GM18526 (cell line): Measurements from ENCODE around the gene PALMD.

Experiments
- POLR2A ChIP-seq: IDR thresholded peaks from 3 replicates; pipeline ENCODE4 v1.6.1; 2011; ENCODE audit not compliant: insufficient read length; ENCODE audit errors: extremely low read depth

The PALMD gene

DNA sequence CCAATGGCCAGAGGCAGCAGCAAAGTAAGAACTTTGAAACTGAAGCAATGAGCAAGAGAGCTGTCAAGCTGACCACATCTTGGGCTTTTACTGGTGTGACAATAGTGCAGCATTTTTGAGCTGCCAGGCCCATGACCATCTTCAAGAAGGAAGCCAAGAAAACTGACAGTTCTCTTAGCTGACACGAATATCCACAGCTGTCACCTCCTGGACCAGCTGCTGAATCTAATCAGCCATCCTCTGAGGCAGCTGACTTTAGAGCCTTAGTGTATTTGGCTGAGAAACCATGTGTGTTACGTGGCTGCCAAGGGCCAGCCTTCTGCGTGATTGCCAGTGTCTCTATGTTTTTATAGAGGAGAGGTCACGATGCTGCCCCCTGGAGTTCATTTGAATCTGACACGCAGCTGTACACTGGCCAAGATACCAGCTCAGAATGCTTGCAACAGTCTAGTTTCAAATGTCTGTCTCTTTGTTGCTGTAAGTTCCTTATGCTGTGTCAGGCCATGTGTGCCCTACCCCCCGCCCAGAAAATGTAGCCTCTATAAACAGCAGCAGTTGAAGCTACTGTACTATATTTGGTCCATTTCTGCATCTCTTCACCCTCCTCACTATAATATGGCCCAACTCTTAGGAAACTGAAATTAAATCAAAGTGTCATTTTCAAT, 39.7 kb downstream of the PALMD start:
- no peak for TF ChIP-seq POLR2A

DNA sequence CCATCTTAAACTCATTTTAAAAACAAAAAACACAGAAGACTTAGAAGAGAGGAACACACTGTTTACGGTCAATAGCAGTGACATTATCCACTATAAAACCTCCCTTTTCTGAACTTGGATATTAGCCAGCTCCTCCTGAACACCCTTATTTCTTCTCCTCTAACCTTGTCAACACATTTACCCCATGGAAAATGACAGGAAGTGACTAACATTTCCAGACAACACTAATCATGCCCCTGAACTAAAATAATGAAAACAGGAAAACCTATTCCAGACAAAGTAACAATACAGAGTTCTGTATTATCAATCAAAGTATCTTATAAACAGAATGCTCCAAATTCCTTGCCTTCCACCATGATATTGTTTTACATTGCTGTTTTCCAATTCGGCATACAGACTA, 45.3 kb downstream of the PALMD start:
- no peak for TF ChIP-seq POLR2A

DNA sequence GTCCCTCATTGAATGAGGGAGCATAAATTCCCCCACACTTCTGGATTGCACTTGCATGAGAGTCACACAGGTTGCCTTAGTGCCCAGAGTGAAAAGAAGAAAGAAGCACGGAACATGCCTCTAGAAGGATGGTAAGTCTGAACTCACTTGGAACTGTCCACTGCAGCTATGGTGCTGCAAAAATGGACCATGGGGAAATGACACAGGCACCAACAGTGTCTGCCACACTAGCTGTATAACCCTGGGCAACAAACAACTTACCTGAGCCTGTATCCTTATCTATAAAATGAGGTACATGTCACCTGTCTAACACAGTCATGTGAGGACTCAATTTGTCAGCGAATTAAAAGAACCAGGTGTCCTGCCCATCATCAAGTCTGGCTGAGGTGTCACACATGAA, 50.7 kb downstream of the PALMD start:
- TF ChIP-seq POLR2A, result no peak

DNA sequence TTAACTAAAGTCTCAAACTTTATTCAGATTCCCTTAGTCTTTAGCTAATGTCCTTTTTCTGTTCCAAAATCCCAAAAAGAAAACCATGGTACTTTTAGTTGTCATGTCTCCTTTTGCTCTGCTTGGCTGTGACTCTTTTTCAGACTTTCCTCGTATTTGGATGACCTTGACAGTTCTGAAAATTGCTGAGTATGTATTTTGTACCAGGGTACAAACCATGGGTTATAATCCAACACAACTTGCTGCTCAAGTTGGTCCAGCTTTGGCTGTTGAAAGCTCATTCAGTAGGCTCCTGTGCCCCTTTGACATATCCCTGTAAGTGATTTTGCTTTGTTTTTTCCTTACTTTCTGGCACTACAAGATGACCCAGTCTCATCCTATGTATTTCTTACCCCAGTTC, 51.7 kb downstream of the PALMD start:
- no peak for TF ChIP-seq POLR2A

DNA sequence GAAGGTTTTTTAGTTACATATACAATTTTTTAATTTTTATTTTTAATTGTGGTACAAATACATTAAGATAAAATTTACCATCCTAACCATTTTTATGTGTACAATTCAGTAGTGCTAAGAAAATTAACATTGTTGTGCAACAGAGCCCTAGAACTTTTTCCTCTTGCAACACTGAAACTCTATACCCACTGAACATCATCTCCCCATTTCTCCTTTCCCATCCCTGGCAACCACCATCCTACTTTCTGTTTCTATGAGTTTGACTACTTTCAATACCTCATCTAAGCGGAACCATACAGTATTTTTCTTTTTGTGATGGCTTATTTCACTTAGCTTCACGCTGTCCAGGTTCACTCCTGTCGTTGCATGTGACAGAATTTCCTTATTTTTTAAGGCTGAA, 54.1 kb downstream of the PALMD start:
- no peak for TF ChIP-seq POLR2A

DNA sequence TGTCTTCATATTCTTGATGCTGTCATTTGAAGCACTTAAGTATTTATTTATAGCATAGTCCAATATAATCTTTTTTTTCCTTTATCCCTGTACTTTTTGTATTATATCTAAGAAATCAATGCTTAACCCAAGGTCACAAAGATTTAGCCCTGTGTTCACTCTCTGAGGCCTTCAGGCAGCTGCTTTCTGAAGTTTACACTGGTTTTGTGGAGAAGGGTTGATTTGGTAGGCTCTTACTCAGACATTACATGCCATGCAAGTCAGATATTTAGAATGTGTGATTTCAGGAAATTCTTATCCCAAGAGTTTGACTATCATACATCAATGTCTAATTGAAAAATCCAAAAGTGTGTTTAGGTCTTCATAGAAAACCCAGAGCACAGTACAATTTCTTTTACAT, 56.3 kb downstream of the PALMD start:
- no peak for TF ChIP-seq POLR2A

DNA sequence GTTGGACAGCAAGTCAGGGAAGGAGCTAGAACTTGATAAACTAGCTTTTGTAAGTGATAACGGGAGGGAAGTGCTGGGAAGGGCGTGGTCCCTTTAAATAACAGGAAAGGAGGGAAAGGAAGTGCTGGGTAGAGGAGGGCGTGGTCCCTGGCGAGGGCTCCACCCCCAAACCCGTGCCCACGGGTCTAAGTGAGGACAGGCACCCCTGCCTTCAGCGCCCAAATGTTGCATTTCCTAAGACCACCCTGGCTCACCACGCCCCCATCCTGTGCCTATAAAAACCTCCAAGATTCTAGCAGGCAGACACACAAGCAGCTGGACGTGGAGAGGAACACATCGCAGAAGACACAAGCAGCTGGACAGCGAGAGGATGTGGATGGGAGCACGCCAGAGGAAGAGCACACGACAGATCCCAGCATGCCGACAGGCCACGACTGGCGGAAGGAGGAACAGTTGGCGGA, 58.5 kb downstream of the PALMD start:
- TF ChIP-seq POLR2A, result no peak

DNA sequence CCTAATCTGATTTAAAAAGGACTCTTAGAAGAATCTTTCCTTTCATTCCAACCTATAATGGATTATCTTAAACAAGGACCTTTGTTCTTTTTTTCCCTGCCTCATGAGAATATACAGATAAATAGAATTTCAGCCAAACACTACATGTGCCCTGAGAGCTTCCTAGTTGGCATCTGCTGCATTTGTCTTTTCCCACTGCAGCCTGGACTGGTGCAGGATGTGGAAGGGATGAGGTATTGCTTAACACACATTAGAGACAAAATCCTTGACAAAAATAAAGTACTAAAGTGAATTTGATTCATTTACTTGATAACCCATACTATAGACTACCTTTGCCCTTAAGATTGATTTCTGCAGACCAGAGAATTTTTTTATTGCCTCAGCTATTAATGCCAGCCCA, 59.5 kb downstream of the PALMD start:
- TF ChIP-seq POLR2A, result no peak

DNA sequence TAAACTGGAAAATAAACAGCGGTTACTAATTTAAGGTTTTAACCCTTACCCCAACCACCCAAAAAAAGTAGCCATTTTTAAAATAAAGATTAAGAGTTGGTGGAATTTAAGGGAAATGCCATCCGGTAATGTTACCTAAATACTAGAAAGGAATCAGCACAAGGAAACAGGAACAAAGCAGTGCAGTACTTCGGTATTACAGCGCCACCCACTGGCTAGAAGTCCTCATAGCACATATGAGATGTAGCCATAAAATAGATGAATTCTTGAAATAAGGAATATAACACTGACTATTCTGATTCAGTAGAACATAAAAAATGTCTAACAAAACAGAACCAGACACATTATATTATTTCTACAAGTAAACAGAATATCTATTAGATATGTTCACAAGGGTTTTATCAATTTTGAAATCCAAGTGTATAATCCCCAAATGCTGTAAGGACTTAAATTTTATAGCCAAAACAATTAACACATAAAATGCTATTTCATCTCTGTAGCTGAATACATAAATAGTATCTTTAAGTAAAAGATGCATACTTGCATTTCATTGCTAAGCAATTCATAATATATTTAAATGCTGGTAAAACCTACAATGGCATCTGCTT, 61.7 kb downstream of the PALMD start:
- no peak for TF ChIP-seq POLR2A

DNA sequence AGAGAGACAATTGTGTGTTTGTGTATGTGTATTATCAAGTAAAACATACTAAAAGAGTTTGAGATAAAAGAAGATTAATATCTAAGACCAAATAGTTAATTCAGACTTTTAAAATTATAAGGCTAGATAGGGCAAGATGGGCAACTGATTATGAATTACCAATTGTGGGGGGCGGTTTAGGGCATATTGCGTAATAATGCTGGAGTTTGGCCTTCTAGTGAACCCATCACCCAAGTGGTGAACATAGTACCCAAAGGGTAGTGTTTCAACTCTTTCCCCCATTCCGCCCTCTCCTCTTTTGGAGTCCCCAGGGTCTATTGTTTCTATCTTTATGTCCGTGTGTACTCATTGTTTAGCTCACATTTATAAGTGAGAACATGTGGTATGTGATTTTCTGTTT, 65.1 kb downstream of the PALMD start:
- TF ChIP-seq POLR2A, result no peak

DNA sequence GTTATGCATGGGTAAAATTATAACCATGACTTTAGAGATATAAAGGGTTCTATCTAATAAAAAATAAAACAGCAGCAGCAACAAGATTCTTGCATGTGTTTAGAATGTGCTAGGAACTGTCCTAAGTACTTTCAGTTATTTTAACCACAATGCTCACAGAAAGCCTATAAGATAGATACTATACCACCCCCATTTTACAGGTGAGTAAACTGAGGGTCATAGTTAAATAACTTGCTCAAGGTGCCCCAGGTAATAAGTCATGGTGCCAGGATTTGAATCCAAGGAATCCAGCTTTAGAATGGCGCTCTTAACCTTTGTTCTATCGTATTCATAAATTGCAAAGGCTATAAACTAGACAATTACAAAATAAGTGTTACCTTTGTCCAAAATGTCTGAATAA, 67.1 kb downstream of the PALMD start:
- TF ChIP-seq POLR2A, result no peak

DNA sequence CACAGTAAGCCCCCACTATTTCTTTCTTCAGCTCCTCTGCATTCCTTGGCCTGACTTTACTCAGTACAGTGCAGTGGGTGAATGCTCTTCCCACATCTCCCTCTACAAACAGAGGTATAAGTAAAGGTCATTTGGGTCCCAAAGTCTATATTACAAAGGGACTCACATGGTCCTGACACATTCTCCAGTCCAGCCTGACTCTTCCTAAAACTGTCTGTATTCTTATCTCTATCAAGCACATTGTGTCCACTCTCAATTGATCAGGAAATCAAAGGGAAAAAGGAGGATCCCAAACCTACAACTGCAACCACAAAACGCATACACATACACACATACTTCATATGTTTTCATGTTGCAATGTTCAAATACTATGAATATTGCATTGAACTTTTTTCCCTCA, 71.1 kb downstream of the PALMD start:
- TF ChIP-seq POLR2A, result no peak

DNA sequence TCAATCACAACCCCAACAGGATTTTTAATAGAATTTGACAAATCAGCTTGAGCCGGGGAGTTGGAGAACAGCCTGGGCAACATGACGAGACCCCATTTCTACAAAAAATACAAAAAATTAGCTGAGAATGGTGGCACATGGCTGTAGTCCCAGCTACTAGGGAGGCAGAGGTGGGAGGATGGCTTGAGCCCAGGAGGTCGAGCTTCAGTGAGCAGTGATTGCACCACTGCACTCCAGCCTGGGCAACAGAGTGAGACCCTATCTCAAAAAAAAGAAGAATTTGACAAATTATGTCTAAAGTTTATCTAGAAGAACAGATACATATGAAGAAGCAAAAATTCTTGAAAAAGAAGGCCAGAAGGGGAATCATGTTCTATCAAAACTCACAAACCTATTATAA, 77.3 kb downstream of the PALMD start:
- TF ChIP-seq POLR2A, result no peak

DNA sequence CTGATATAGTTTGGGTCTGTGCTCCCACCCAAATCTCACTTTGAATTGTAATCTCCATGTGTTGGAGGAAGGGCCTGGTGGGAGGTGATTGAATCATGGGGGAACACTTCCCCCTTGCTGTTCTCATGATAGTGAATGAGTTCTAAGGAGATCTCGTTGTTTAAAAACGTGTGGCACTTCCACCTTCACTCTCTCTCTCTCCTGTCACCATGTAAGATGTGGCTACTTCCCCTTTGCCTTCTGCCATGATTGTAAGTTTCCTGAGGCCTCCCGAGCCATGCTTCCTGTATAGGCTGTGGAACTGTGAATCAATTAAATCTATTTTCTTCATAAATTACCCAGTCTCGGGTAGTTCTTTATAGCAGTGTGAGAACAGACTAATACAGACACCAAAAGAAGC, 80.1 kb downstream of the PALMD start:
- no peak for TF ChIP-seq POLR2A

DNA sequence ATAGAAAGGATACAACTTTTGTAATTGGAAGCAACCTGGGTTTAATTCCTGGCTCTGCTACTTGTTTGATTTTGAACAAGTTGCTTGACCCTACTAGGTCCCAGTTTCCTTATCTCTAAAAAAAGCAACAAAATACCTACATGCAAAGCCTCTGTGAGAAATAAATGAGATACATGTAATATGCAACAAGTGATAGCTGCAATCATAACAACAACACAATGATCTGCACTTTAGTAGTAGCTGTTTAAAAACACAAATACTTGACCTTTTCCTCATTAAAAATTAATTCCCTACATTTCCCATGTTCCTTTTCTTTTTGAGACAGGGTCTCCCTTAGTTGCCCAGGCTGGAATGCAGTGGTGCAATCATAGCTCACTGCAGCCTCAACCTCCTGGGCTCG, 80.5 kb downstream of the PALMD start:
- no peak for TF ChIP-seq POLR2A

DNA sequence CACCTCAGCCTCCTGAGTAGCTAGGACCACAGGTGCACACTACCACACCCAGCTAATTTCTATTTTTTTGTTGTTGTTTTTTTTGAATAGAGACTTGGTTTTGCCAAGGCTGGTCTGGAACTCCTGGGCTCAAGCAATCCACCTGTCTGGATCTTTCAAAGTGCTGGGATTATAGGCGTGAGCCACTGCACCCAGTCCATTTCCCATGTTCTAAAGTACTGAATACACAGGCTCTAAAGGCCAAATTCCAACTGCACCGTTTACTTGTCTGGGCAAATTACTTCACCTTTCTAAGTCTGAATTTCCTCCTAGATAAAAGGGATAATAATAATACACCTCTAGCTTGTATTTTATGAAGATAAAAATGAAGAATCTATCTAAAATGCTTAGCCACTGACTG, 80.9 kb downstream of the PALMD start:
- no peak for TF ChIP-seq POLR2A

DNA sequence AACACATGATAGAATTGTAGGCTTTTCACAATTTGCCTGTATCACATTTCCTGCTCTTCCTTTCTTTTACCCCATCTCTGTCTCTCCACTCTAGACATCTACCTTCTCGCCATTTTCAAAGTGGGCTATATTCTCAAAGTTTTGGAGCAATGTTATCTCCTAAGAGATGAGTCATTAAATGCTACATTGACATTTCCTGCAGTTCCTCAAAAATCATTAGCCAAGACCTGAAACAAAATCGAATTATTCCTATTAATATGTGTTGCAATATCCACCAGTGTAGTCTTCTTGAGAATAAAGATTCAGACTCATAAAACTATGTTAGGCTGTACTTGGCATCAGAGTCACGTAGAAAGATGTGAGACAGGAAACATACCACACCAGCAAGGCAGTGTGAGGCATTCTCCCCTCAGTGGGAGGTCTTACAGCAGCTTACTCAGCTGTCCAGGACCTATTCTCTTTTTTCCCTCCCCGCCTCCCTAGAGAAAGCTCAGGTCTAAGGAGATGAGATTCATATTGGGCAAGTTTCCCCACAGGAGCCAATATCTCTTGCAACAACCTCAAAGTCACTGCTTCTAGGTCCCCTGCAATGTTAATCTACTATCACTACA, 81.8 kb downstream of the PALMD start:
- no peak for TF ChIP-seq POLR2A
